ENCODE data around the gene ANKRD17. TPM values are rescaled to one million over a fixed set of nuclear protein-coding genes. Genes with fewer than 3 reads are reported as not detected.

The ANKRD17 gene
- total and polyA plus RNA-seq, 9 of the 15 experiments (the other 6 are each of a cell fraction or from before 2014, with no cell fraction given): 25.5 to 86.9 (median 52.2) TPM

DNA sequence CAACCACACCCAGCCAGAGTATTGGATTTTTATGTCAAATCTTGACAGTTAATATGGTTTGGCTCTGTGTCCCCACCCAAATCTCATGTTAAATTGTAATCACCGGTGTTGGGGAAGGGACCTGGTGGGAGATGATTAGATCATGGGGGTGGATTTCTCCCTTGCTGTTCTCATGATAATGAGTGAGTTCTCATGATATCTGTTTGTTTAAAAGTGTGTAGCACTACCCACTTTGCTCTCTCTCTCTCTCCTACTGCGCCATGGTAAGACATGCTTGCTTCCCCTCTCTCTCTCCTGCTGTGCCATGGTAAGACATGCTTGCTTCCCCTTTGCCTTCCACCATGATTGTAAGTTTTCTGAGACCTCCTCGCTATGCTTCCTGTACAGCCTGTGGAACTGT, 102.2 kb downstream of the ANKRD17 start (continued):
- TF ChIP-seq, protein P1, sequence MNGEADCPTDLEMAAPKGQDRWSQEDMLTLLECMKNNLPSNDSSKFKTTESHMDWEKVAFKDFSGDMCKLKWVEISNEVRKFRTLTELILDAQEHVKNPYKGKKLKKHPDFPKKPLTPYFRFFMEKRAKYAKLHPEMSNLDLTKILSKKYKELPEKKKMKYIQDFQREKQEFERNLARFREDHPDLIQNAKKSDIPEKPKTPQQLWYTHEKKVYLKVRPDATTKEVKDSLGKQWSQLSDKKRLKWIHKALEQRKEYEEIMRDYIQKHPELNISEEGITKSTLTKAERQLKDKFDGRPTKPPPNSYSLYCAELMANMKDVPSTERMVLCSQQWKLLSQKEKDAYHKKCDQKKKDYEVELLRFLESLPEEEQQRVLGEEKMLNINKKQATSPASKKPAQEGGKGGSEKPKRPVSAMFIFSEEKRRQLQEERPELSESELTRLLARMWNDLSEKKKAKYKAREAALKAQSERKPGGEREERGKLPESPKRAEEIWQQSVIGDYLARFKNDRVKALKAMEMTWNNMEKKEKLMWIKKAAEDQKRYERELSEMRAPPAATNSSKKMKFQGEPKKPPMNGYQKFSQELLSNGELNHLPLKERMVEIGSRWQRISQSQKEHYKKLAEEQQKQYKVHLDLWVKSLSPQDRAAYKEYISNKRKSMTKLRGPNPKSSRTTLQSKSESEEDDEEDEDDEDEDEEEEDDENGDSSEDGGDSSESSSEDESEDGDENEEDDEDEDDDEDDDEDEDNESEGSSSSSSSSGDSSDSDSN (IDR thresholded peaks at IDR 0.05; ENCODE audit: borderline replicate concordance in 1 of 2, low read depth in 2 of 2, low read length in 2 of 2): no peak

DNA sequence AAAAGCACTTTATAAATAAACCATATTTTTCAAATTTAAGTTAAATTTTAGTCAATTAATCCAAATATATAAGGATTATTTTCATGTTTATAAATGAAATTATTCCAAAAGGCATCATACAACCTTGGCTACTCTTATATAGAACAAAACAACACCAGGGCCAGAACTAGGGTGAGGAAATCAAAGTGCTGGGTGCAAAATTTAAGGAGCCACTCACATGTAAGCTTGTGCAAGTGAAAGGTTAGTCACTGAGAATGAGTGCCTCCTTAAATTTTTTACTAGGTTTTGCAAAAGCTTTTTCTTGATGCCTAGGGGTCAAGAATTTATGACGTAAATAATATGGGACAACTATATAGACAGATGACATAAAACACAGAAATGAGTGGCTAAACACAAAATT, 105.7 kb downstream of the ANKRD17 start:
- Histone ChIP-seq H3K79me2 (ENCODE audit: control insufficient read depth, insufficient read depth, low read length) (peaks cover 24% of the 10 kb centered on the region), H3K4me3 (no peak overlapping the region), H3K4me2 (ENCODE audit: insufficient read depth, low read length) (no peak overlapping the region), H3K36me3 (ENCODE audit: control insufficient read depth, insufficient read depth, low read length) (peaks cover 86% of the 10 kb centered on the region), H3K4me1 (replicated peaks in 1 of 2; ENCODE audit: control insufficient read depth in 2 of 2, insufficient read depth in 2 of 2, low read length in 2 of 2) (no peaks in the 10 kb centered on the region), H3K9ac (ENCODE audit: insufficient read depth in 1 of 2, low read depth in 2 of 2, low read length in 2 of 2) (no peak overlapping the region), H3K9me1 (ENCODE audit: control insufficient read depth, insufficient read depth, low read length) (no peaks in the 10 kb centered on the region), H3K27me3 (ENCODE audit: control insufficient read depth in 2 of 2, insufficient read depth in 2 of 2, low read length in 2 of 2) (no peaks in the 10 kb centered on the region), H3K9me3 (replicated peaks; ENCODE audit: control insufficient read depth, insufficient read depth, low read depth, low read length) (no peaks in the 10 kb centered on the region), H3K27ac (ENCODE audit: extremely low read depth, low read depth, low read length) (no peak overlapping the region), H2AFZ (ENCODE audit: low read depth, low read length) (no peak overlapping the region), H4K20me1 (replicated peaks; ENCODE audit: control insufficient read depth, insufficient read depth, low read length) (no peaks in the 10 kb centered on the region)
- in situ Hi-C loops (cut with MboI) (no loop called here), intact Hi-C loops (cut with micrococcal nuclease) (loop anchor here (5.0 kb wide), 1 partner anchor 104 kb away; the partner anchor contains the start of gene ANKRD17)
- ATAC-seq (no peak), FAIRE-seq (no peak), DNase-seq (ENCODE audit: extremely low read depth in 1 of 4, low spot score in 3 of 4) (no peak)
- ChIA-PET POLR2A (no interaction called here), CTCF (ENCODE audit: low intra/inter-chr PET ratio) (no interaction called here)
- TF ChIP-seq NCOA1 (IDR thresholded peaks at IDR 0.05; ENCODE audit: low read depth): no peak
- no peak for TF ChIP-seq NCOR1 (IDR thresholded peaks at IDR 0.05)
- no peak for TF ChIP-seq FOXK2 (conservative IDR thresholded peaks at IDR 0.05 in 1 of 2, IDR thresholded peaks at IDR 0.05 in 1 of 2; ENCODE audit: low read depth in 2 of 2)
- no peak for TF ChIP-seq RBM15 (IDR thresholded peaks at IDR 0.05; ENCODE audit: insufficient read depth, low read length)
- TF ChIP-seq, protein P2, sequence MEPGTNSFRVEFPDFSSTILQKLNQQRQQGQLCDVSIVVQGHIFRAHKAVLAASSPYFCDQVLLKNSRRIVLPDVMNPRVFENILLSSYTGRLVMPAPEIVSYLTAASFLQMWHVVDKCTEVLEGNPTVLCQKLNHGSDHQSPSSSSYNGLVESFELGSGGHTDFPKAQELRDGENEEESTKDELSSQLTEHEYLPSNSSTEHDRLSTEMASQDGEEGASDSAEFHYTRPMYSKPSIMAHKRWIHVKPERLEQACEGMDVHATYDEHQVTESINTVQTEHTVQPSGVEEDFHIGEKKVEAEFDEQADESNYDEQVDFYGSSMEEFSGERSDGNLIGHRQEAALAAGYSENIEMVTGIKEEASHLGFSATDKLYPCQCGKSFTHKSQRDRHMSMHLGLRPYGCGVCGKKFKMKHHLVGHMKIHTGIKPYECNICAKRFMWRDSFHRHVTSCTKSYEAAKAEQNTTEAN (CRISPR knock-in tag; IDR thresholded peaks at IDR 0.05): no peak
- no peak for TF ChIP-seq CEBPB (tag; IDR thresholded peaks at IDR 0.05)
- no peak for TF ChIP-seq NFATC3 (IDR thresholded peaks at IDR 0.05)
- no peak for TF ChIP-seq SRSF1 (IDR thresholded peaks at IDR 0.05; ENCODE audit: low read depth, low read length)
- TF ChIP-seq ZNF445 (CRISPR knock-in tag; IDR thresholded peaks at IDR 0.05; ENCODE audit: low read depth): no peak
- no peak for TF ChIP-seq EP300 (IDR thresholded peaks at IDR 0.05; ENCODE audit: low read length)
- no peak for TF ChIP-seq PYGO2 (tag; IDR thresholded peaks at IDR 0.05)
- no peak for TF ChIP-seq NBN (IDR thresholded peaks at IDR 0.05; ENCODE audit: low read depth)
- WGBS (ENCODE audit: insufficient coverage, low coverage, missing lambda C conversion rate): 85% methylated on average over 1 of the region's 1 CpG
- no TSS peak for BruUV-seq (replicated peaks)
